Activated B cell treated with CpG ODN at 0.5 μM for 24 hours (primary cell): Measurements from ENCODE around the gene COL16A1. TPM values are rescaled to one million over a fixed set of nuclear protein-coding genes. Genes with fewer than 3 reads are reported as not detected.

Experiments
- ATAC-seq: fragments of 200-7000 bp; cut with Tn5 transposase; one replicate; pipeline ENCODE4 v1.10.0; 2021; ENCODE audit warnings: low read depth, mild to moderate bottlenecking, moderate library complexity
- CTCF ChIA-PET: fragments of 350-600 bp; sonication (Branson Sonifier 250); formaldehyde crosslinking; loops from one replicate; lab custom pipeline; 2021; ENCODE audit warnings: antibody characterized with exemption; lab: Charles Lee
- POLR2A ChIA-PET: fragments of 350-600 bp; sonication (Branson Sonifier 250); formaldehyde crosslinking; loops from one replicate; lab custom pipeline; 2021; ENCODE audit warnings: antibody characterized with exemption; lab: Charles Lee
- DNase-seq: peaks from one replicate; pipeline ENCODE4 v3.0.0; 2022
- H3K27ac Mint-ChIP-seq: one replicate; pipeline ENCODE4 v1.8.0; 2020; ENCODE audit warnings: mixed read lengths
- H3K27me3 Mint-ChIP-seq: one replicate; pipeline ENCODE4 v1.8.0; 2021; ENCODE audit warnings: mixed read lengths
- H3K36me3 Mint-ChIP-seq: one replicate; pipeline ENCODE4 v1.8.0; 2021; ENCODE audit warnings: low read depth, mixed read lengths
- H3K4me1 Mint-ChIP-seq: one replicate; pipeline ENCODE4 v1.8.0; 2021; ENCODE audit warnings: mixed read lengths
- H3K4me3 Mint-ChIP-seq: one replicate; pipeline ENCODE4 v1.8.0; 2020; ENCODE audit warnings: mild to moderate bottlenecking, mixed read lengths
- H3K9me3 Mint-ChIP-seq: one replicate; pipeline ENCODE4 v1.8.0; 2020; ENCODE audit warnings: mixed read lengths
- intact Hi-C: fragments of 100-400 bp; cut with micrococcal nuclease; formaldehyde crosslinking; loops from one replicate; pipeline ENCODE4 v1.15.1; 2024
- total RNA-seq: library from RNA; stranded (reverse); gene quantifications from 2 replicates; pipeline ENCODE4 v1.2.3, GENCODE V29; 2022
- TF ChIP-seq, protein P1 (sequence below): fragments of 200-600 bp; IDR thresholded peaks from one replicate; pipeline ENCODE4 v1.8.0; 2022; ENCODE audit warnings: antibody characterized with exemption, mild to moderate bottlenecking

The COL16A1 gene
- total RNA-seq, 1 donor from 2014 or later = 0.31 TPM

DNA sequence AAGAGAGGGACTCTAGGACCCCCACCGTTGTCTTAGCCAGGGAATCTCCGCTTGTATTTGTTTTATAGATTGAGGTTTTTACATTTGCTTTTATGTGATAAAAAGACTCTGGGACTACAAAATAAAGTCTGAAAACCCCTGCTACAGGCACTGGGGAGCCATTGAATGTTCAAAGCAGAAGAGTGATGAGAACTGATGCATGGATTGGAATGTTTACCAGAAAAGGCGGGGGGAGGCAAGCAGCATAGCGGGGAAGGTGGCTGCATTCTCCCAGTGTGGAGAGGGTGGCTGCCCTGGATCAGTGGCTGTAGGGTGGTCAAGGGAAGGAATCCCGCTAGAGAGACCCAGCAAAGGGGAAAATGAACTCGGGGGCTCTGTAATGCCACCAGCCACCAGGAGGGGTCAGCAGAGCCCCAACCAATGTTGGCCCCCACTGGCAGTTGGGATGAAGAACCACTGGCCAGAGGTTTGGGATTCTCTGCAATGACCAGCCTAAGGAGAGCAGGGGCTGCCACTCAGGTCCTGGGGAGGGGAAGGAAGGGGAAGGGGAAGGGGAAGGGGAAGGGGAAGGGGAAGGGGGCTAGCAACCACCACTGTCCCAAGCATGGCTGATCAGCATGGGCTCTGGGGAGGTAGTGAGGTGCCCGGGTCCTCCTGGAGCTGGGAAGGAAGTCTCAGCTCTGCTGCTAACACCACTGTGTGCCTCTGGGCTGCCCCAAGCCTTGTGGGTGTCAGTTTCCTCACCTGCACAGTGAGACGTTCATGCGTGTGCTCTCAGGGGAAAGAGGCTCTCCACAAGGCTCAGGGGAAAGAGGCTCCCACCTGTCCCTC, 40.0 kb downstream of the COL16A1 start:
- H3K9me3 Mint-ChIP-seq = no peaks in the 10 kb centered on the region
- DNase-seq (peak; percentile 63), ATAC-seq (peak; percentile 81)
- POLR2A ChIA-PET = interaction anchor here (3.5 kb wide), 1 partner anchor 125 kb away, joined by 16 read pairs; no protein-coding TSS in a partner anchor
- TF ChIP-seq, protein P1, sequence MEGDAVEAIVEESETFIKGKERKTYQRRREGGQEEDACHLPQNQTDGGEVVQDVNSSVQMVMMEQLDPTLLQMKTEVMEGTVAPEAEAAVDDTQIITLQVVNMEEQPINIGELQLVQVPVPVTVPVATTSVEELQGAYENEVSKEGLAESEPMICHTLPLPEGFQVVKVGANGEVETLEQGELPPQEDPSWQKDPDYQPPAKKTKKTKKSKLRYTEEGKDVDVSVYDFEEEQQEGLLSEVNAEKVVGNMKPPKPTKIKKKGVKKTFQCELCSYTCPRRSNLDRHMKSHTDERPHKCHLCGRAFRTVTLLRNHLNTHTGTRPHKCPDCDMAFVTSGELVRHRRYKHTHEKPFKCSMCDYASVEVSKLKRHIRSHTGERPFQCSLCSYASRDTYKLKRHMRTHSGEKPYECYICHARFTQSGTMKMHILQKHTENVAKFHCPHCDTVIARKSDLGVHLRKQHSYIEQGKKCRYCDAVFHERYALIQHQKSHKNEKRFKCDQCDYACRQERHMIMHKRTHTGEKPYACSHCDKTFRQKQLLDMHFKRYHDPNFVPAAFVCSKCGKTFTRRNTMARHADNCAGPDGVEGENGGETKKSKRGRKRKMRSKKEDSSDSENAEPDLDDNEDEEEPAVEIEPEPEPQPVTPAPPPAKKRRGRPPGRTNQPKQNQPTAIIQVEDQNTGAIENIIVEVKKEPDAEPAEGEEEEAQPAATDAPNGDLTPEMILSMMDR = peak; percentile 31
- peaks cover 9% of the 10 kb centered on the region for H3K27me3 Mint-ChIP-seq
- H3K4me3 Mint-ChIP-seq = no peak overlapping the region
- peak overlapping the region; percentile 46 for H3K27ac Mint-ChIP-seq
- H3K36me3 Mint-ChIP-seq = no peaks in the 10 kb centered on the region
- intact Hi-C loops = loop anchor here (1.0 to 2.0 kb wide), 6 partner anchors 41 to 750 kb away; partner anchors contain the start of gene COL16A1
- H3K4me1 Mint-ChIP-seq = no peaks in the 10 kb centered on the region
- CTCF ChIA-PET = interaction anchor here (0.6 to 7.4 kb wide), 14 partner anchors 19 to 340 kb away, joined by 3 to 114 read pairs (median 3); partner anchors contain the start of gene PEF1

DNA sequence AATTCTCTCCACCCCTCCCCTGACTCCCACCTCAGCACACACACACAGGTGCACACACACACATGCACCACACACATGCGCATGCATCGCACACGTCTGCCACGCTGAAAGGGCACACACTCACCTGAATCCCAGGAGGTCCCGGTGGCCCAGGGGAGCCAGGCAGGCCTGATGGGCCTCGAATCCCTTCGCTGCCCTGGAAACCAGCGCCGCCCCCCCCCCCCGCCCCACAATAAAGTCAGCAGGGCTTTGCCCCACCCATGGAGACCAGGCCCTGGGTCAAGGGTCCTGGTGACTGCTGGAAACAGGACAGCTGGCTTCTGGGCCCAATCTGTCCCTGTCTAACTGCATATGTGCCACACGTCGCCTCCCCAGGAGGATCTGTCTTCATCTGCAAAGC, 41.4 kb downstream of the COL16A1 start:
- intact Hi-C loops = no loop called here
- Mint-ChIP-seq H3K27me3 (peaks cover 12% of the 10 kb centered on the region), H3K9me3 (no peaks in the 10 kb centered on the region), H3K4me3 (no peak overlapping the region), H3K36me3 (no peaks in the 10 kb centered on the region), H3K27ac (no peak overlapping the region), H3K4me1 (no peaks in the 10 kb centered on the region)
- DNase-seq (no peak), ATAC-seq (no peak)
- ChIA-PET POLR2A (interaction anchor here (3.5 kb wide), 1 partner anchor 126 kb away, joined by 16 read pairs; no protein-coding TSS in a partner anchor), CTCF (interaction anchor here (1.3 to 7.4 kb wide), 2 partner anchors 128 to 302 kb away, joined by 5 to 114 read pairs; no protein-coding TSS in a partner anchor)
- TF ChIP-seq, protein P1 = no peak

DNA sequence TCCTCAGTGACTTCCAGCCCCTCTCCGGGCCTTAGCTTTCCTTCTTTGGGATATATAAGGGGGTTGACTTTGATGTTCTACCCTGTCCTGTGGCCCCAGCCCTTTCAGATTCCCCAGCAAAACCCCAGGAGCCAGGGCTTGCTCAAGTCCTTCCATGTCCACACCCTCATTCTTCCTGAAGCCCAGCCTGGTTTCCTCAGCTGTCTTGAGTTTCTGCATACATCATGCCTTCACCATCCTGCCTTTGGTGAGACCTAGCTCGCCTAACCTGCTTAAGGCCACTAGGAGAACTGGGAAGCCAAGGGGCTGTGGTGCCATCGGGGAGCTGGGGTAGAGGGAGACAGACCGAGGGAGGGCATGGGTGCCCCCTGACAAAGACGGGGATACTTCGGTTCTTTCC, 42.0 kb downstream of the COL16A1 start:
- no peak overlapping the region for H3K4me3 Mint-ChIP-seq
- no peaks in the 10 kb centered on the region for H3K36me3 Mint-ChIP-seq
- H3K27ac Mint-ChIP-seq = no peak overlapping the region
- DNase-seq (no peak), ATAC-seq (no peak)
- H3K4me1 Mint-ChIP-seq = no peaks in the 10 kb centered on the region
- no peaks in the 10 kb centered on the region for H3K9me3 Mint-ChIP-seq
- ChIA-PET CTCF (interaction anchor here (0.9 to 7.4 kb wide), 3 partner anchors 25 to 128 kb away, joined by 3 to 114 read pairs (median 3); no protein-coding TSS in a partner anchor), POLR2A (interaction anchor here (0.9 kb wide), 1 partner anchor 128 kb away, joined by 3 read pairs; no protein-coding TSS in a partner anchor)
- H3K27me3 Mint-ChIP-seq = peaks cover 12% of the 10 kb centered on the region
- intact Hi-C loops = no loop called here
- TF ChIP-seq, protein P1 = no peak

DNA sequence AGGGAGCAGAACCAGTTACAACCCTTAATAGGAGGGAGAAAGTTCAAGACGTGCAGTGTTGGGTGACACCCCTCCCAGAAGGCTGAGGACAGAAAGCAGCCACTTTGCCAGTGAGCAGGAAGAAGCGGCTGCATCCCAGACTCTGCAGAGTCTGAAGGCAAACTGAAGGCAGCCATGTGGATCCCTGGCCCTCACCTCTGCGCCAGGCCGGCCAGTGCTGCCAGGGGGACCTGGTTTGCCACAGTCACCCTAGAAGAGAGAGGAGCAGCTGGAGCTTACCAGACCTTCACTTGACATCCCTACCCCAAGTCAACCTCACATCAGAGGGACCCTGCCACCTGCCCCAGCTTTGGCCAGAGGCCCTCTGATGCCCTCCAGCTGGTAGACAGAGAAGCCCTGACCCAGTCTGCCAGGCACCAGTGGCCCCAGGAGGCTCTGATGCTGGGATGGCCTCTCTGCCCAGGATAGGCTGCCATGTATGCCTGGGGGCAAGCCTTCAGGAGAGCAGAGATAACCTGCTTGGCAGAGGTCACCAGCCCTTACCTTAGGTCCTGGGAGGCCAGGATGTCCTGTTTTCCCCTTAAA, 42.9 kb downstream of the COL16A1 start:
- Mint-ChIP-seq H3K27ac (no peak overlapping the region), H3K36me3 (no peaks in the 10 kb centered on the region), H3K9me3 (no peaks in the 10 kb centered on the region), H3K4me3 (no peak overlapping the region), H3K27me3 (peaks cover 14% of the 10 kb centered on the region), H3K4me1 (no peaks in the 10 kb centered on the region)
- ChIA-PET CTCF (interaction anchor here (1.1 to 7.4 kb wide), 2 partner anchors 24 to 129 kb away, joined by 3 to 114 read pairs; no protein-coding TSS in a partner anchor), POLR2A (interaction anchor here (0.9 kb wide), 1 partner anchor 128 kb away, joined by 3 read pairs; no protein-coding TSS in a partner anchor)
- intact Hi-C loops = no loop called here
- TF ChIP-seq, protein P1 = no peak
- ATAC-seq (no peak), DNase-seq (no peak)
